Measurements from ENCODE around the gene FBN2.

The FBN2 gene

GRCh38 chr5:128290152-128290858 is 247.7 kb downstream of the FBN2 start:
- Histone ChIP-seq H3K9me3 (replicated peaks in 1 of 11) (no peaks in the 10 kb centered on the region), H3K27me3 (no peaks in the 10 kb centered on the region), H3K4me3 (no peak overlapping the region), H3K36me3 (no peaks in the 10 kb centered on the region), H3K4me2 (no peak overlapping the region), H4K20me1 (no peaks in the 10 kb centered on the region), H3K9ac (no peak overlapping the region), H3K27ac (no peak overlapping the region), H3K4me1 (no peaks in the 10 kb centered on the region)
- no peak for TF ChIP-seq Cebpa-rat (IDR thresholded peaks at IDR 0.05)

GRCh38 chr5:128287740-128288139 is 250.3 kb downstream of the FBN2 start:
- H3K4me3 ChIP-seq: no peak overlapping the region
- H3K9ac ChIP-seq: no peak overlapping the region
- H3K27me3 ChIP-seq: no peaks in the 10 kb centered on the region
- H4K20me1 ChIP-seq: no peaks in the 10 kb centered on the region
- H3K36me3 ChIP-seq: no peaks in the 10 kb centered on the region
- no peak for TF ChIP-seq Cebpa-rat (IDR thresholded peaks at IDR 0.05)
- H3K4me1 ChIP-seq: no peaks in the 10 kb centered on the region
- H3K27ac ChIP-seq: no peak overlapping the region
- H3K4me2 ChIP-seq: no peak overlapping the region
- H3K9me3 ChIP-seq (replicated peaks in 1 of 11): no peaks in the 10 kb centered on the region

DNA sequence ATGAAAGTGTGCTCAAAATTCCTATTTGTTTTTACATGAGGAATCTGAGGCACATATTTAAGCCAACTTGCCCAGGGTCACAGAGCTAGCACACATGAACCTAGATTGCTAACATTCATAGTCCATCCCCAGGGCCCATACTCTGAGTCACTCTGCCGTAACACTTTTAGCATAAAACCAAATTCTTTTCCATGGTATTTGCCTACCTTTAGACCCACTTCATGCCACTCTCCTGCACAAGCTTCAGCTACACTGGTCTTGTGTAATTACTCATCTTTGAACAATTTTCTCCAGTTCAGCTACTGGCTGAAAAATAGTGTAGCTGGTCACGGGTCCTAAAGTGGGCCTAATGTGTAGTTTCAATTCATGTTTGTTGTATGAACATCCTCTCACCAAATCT is 253.8 kb downstream of the FBN2 start:
- no peaks in the 10 kb centered on the region for H3K27me3 ChIP-seq
- no peaks in the 10 kb centered on the region for H3K36me3 ChIP-seq
- TF ChIP-seq Cebpa-rat (IDR thresholded peaks at IDR 0.05): no peak
- no peak overlapping the region for H3K4me3 ChIP-seq
- no peak overlapping the region for H3K4me2 ChIP-seq
- no peaks in the 10 kb centered on the region for H3K4me1 ChIP-seq
- H3K27ac ChIP-seq: no peak overlapping the region
- H3K9me3 ChIP-seq (replicated peaks in 1 of 11): no peaks in the 10 kb centered on the region
- no peaks in the 10 kb centered on the region for H4K20me1 ChIP-seq
- H3K9ac ChIP-seq: no peak overlapping the region

GRCh38 chr5:128279345-128279744 is 258.7 kb downstream of the FBN2 start:
- H3K4me3 ChIP-seq: no peak overlapping the region
- no peak overlapping the region for H3K27ac ChIP-seq
- H3K4me1 ChIP-seq: no peaks in the 10 kb centered on the region
- no peak overlapping the region for H3K4me2 ChIP-seq
- no peaks in the 10 kb centered on the region for H3K36me3 ChIP-seq
- H4K20me1 ChIP-seq: no peaks in the 10 kb centered on the region
- no peak overlapping the region for H3K9ac ChIP-seq
- H3K27me3 ChIP-seq: no peaks in the 10 kb centered on the region
- no peak for TF ChIP-seq Cebpa-rat (IDR thresholded peaks at IDR 0.05)
- no peaks in the 10 kb centered on the region for H3K9me3 ChIP-seq (replicated peaks in 1 of 11)

GRCh38 chr5:128276537-128277216 is 261.4 kb downstream of the FBN2 start:
- Histone ChIP-seq H3K4me1 (peaks cover 0 to 4% (median 0%) of the 10 kb centered on the region in 10 experiments; a peak in 2 of 20 replicates), H3K9me3 (replicated peaks in 1 of 11) (no peaks in the 10 kb centered on the region), H4K20me1 (no peaks in the 10 kb centered on the region), H3K27me3 (no peaks in the 10 kb centered on the region), H3K4me3 (no peak overlapping the region), H3K27ac (no peak overlapping the region), H3K9ac (no peak overlapping the region), H3K4me2 (no peak overlapping the region), H3K36me3 (no peaks in the 10 kb centered on the region)
- no peak for TF ChIP-seq Cebpa-rat (IDR thresholded peaks at IDR 0.05)

DNA sequence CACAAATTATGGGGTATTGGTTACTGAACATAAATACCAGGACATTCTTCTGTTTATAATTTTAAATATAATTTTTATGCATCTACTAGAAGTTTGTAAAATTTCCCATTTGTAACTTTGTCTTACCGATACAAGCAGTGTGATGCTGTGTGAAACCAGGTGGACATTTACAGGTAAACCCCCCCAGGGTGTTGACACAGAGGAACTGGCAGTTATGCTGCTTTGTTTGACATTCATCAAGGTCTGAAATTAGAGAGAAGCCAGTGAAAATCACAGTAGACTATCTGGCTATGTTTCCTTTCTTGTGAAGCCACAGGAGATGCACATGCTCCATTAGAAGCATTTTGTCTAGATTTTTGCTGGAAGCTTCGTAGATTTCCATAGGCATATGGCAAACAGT is 263.6 kb downstream of the FBN2 start:
- Histone ChIP-seq H3K9me3 (replicated peaks in 1 of 11) (no peaks in the 10 kb centered on the region), H3K9ac (no peak overlapping the region), H3K4me2 (no peak overlapping the region), H4K20me1 (no peaks in the 10 kb centered on the region), H3K36me3 (no peaks in the 10 kb centered on the region), H3K27ac (no peak overlapping the region), H3K4me3 (no peak overlapping the region), H3K27me3 (no peaks in the 10 kb centered on the region), H3K4me1 (peaks cover 0 to 4% (median 0%) of the 10 kb centered on the region in 10 experiments; a peak in 2 of 20 replicates)
- TF ChIP-seq Cebpa-rat (IDR thresholded peaks at IDR 0.05): no peak

GRCh38 chr5:128273736-128274135 is 264.3 kb downstream of the FBN2 start:
- no peak overlapping the region for H3K4me3 ChIP-seq
- TF ChIP-seq Cebpa-rat (IDR thresholded peaks at IDR 0.05): no peak
- no peaks in the 10 kb centered on the region for H3K9me3 ChIP-seq (replicated peaks in 1 of 11)
- H4K20me1 ChIP-seq: no peaks in the 10 kb centered on the region
- H3K36me3 ChIP-seq: no peaks in the 10 kb centered on the region
- no peaks in the 10 kb centered on the region for H3K27me3 ChIP-seq
- no peak overlapping the region for H3K9ac ChIP-seq
- H3K4me2 ChIP-seq: no peak overlapping the region
- H3K4me1 ChIP-seq: peaks cover 0 to 4% (median 0%) of the 10 kb centered on the region in 10 experiments; a peak in 2 of 20 replicates
- H3K27ac ChIP-seq: no peak overlapping the region

GRCh38 chr5:128271859-128272464 is 266.1 kb downstream of the FBN2 start:
- H3K27ac ChIP-seq: peak overlapping the region in 1 of 11 experiments; percentile 3; a peak in 1 of 22 replicates
- H3K4me3 ChIP-seq: no peak overlapping the region
- H4K20me1 ChIP-seq: no peaks in the 10 kb centered on the region
- TF ChIP-seq Cebpa-rat (IDR thresholded peaks at IDR 0.05): no peak
- no peaks in the 10 kb centered on the region for H3K36me3 ChIP-seq
- H3K27me3 ChIP-seq: no peaks in the 10 kb centered on the region
- H3K9ac ChIP-seq: no peak overlapping the region
- H3K9me3 ChIP-seq (replicated peaks in 1 of 11): no peaks in the 10 kb centered on the region
- H3K4me2 ChIP-seq: no peak overlapping the region; a peak in 2 of 22 replicates
- peaks cover 0 to 4% (median 0%) of the 10 kb centered on the region in 10 experiments; a peak in 2 of 20 replicates for H3K4me1 ChIP-seq

DNA sequence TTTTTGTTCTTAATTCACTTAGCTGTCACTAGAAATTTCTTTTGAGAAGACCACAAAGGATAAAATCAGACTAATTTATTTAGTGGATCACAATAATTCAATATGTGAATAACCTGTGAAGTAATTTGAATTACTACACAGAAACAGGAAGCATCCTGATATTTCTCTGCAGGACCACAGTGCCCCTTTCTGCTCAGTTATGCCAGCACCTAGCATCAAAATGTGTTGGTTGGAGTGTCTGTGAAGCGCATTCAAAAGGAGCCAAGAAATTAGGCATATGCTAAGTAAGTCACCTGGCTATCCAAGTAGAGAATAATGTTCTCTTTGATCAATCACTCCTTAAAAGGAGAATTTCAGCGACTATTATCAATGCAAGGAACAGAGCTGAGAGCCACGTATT is 267.0 kb downstream of the FBN2 start:
- Histone ChIP-seq H3K4me2 (no peak overlapping the region), H4K20me1 (no peaks in the 10 kb centered on the region), H3K4me3 (no peak overlapping the region), H3K4me1 (peaks cover 0 to 4% (median 0%) of the 10 kb centered on the region in 10 experiments; a peak in 2 of 20 replicates), H3K27ac (no peak overlapping the region), H3K9me3 (replicated peaks in 1 of 11) (no peaks in the 10 kb centered on the region), H3K27me3 (no peaks in the 10 kb centered on the region), H3K9ac (no peak overlapping the region), H3K36me3 (no peaks in the 10 kb centered on the region)
- no peak for TF ChIP-seq Cebpa-rat (IDR thresholded peaks at IDR 0.05)

Measured in BLaER1 treated with 17β-estradiol and CSF1 and Interleukin-3, amounts not matched to agents 10 nM and 100 nM (cell line).